Mesothelial cell of epicardium (in vitro differentiated cells): ENCODE measurements around the gene WHRN. TPM values are rescaled to one million over a fixed set of nuclear protein-coding genes. Genes with fewer than 3 reads are reported as not detected.

Source experiments
- DNase-seq, 2 experiments: peaks; one replicate each; pipeline ENCODE4 v3.0.0; 2021; ENCODE audit warnings: low spot score in 2 of 2; ENCODE audit not compliant: unreplicated experiment in 2 of 2
- H3K27ac Mint-ChIP-seq: 2 replicates; pipeline ENCODE4 v1.8.0; 2021; ENCODE audit warnings: mixed read lengths
- H3K27me3 Mint-ChIP-seq: 2 replicates; pipeline ENCODE4 v1.8.0; 2021; ENCODE audit warnings: low read depth, mixed read lengths
- H3K36me3 Mint-ChIP-seq: 2 replicates; pipeline ENCODE4 v1.8.0; 2021; ENCODE audit warnings: mixed read lengths
- H3K4me1 Mint-ChIP-seq: 2 replicates; pipeline ENCODE4 v1.8.0; 2021; ENCODE audit warnings: mixed read lengths
- H3K4me3 Mint-ChIP-seq: 2 replicates; pipeline ENCODE4 v1.8.0; 2021; ENCODE audit warnings: mild to moderate bottlenecking, moderate library complexity, mixed read lengths
- H3K9me3 Mint-ChIP-seq: 2 replicates; pipeline ENCODE4 v1.8.0; 2021; ENCODE audit warnings: mixed read lengths
- total RNA-seq: library from RNA; stranded (reverse); gene quantifications from 3 replicates; pipeline ENCODE4 v1.2.1, GENCODE V29; 2021
- TF ChIP-seq, protein P1 (sequence below): fragments of 200-600 bp; sonication (generic); IDR thresholded peaks from one replicate; pipeline ENCODE4 v1.5.0; 2021; ENCODE audit warnings: antibody characterized with exemption; ENCODE audit not compliant: unreplicated experiment

The WHRN gene
- total RNA-seq, 1 donor from 2014 or later, result 25.5 TPM

DNA sequence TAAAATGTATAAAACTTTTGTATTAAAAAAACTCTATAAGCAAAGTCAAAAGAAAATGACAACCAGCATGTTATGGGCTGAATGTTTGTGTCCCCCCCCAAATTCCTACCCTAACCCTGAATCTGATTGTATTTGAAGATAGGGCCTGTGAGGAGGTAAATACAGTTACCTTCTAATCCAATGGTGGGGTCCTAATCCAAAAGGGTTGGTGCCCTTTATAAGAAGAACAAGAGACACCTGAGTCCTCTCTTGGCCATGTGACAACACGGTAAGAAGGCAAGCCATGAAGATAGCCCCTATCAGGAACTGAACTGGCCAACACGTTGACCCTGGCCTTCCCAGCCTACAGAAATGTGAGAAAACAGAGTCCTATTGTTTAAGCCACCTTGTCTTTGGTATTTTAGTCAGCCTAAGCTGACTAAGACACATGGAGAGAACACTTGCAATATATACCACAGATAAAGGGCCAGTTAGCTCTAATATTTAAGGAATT lies 67.8 kb downstream of the WHRN start:
- DNase-seq, result no peak
- H3K9me3 Mint-ChIP-seq, result no peaks in the 10 kb centered on the region
- no peak overlapping the region for H3K27ac Mint-ChIP-seq

DNA sequence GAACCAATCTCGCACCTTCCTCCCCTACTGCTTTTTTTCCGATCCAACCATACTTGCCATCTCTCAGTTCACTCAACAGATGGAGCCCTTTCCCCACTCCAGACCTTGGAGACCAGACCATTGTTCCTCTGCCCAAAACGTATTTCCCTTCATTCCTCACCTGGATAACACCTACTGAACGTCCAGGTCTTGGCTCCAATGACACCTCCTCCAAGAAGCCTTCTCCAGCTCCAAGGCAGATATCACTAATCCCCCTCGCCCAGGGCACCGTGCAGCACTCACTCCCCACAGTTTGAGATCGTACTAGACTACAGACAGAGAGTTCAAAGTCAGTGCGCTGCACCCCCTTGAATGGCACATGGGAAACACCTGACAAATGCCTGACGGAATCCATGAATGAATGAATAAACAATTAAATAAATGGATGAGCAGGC lies 70.4 kb downstream of the WHRN start:
- DNase-seq, result no peak
- H3K4me1 Mint-ChIP-seq, result no peaks in the 10 kb centered on the region

More for the DNA sequence above, 67.8 kb downstream of the WHRN start:
- Mint-ChIP-seq H3K4me1 (no peaks in the 10 kb centered on the region), H3K4me3 (no peak overlapping the region), H3K36me3 (no peaks in the 10 kb centered on the region), H3K27me3 (no peaks in the 10 kb centered on the region)
- TF ChIP-seq, protein P1, sequence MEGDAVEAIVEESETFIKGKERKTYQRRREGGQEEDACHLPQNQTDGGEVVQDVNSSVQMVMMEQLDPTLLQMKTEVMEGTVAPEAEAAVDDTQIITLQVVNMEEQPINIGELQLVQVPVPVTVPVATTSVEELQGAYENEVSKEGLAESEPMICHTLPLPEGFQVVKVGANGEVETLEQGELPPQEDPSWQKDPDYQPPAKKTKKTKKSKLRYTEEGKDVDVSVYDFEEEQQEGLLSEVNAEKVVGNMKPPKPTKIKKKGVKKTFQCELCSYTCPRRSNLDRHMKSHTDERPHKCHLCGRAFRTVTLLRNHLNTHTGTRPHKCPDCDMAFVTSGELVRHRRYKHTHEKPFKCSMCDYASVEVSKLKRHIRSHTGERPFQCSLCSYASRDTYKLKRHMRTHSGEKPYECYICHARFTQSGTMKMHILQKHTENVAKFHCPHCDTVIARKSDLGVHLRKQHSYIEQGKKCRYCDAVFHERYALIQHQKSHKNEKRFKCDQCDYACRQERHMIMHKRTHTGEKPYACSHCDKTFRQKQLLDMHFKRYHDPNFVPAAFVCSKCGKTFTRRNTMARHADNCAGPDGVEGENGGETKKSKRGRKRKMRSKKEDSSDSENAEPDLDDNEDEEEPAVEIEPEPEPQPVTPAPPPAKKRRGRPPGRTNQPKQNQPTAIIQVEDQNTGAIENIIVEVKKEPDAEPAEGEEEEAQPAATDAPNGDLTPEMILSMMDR, result no peak

DNA sequence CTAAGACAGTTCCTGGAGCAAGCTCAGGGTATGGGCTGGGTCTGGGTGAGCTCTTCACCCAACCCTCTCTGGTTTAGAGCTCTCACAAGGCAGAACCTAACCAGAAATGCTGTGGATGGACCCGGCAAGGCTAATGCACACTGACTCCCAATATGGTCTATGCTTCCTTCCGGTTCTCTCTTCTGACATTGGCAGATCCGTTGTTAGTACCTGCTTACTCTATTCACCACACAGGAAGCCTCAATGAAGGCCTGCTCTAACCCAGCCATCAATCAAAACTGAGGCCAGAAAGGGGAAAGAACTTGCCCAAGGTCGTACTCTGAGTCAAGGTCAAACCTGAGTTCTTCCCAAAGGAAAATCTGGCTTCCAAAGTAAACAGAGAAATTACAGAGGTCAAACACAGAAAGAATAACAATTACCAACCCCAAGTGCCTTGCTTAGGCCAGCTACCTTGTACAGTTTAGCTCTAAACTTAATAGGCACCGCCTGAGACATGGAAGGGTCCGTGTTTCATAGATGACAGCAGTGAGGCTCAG lies 71.5 kb downstream of the WHRN start:
- Mint-ChIP-seq H3K27ac (no peak overlapping the region), H3K4me3 (no peak overlapping the region), H3K4me1 (no peaks in the 10 kb centered on the region), H3K9me3 (no peaks in the 10 kb centered on the region), H3K27me3 (no peaks in the 10 kb centered on the region), H3K36me3 (no peaks in the 10 kb centered on the region)
- DNase-seq, result no peak
- TF ChIP-seq, protein P1, result no peak

More for the DNA sequence above, 70.4 kb downstream of the WHRN start:
- H3K4me3 Mint-ChIP-seq, result no peak overlapping the region
- H3K27ac Mint-ChIP-seq, result no peak overlapping the region
- H3K36me3 Mint-ChIP-seq, result no peaks in the 10 kb centered on the region
- H3K9me3 Mint-ChIP-seq, result no peaks in the 10 kb centered on the region
- TF ChIP-seq, protein P1, result no peak
- H3K27me3 Mint-ChIP-seq, result no peaks in the 10 kb centered on the region

DNA sequence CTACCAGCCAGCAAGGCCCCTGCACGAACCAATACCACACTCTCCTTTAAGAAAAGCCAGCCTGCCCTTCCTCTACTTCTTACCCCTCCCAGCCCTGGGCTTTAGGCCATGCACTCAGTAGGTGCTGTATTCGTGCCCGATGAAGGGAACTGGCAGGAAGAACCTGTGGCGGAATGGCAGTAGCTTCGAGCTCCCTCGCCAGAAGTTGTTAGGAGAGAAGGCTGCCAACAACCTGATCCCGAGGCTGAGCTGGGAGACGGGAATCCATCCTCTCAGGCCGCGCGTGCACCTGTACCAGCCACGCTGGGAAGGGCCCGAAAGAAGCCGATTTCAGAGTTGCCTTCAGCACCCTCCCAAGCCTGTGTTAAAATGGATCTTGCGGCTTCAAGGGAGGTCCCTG lies 72.2 kb downstream of the WHRN start:
- H3K36me3 Mint-ChIP-seq, result no peaks in the 10 kb centered on the region

DNA sequence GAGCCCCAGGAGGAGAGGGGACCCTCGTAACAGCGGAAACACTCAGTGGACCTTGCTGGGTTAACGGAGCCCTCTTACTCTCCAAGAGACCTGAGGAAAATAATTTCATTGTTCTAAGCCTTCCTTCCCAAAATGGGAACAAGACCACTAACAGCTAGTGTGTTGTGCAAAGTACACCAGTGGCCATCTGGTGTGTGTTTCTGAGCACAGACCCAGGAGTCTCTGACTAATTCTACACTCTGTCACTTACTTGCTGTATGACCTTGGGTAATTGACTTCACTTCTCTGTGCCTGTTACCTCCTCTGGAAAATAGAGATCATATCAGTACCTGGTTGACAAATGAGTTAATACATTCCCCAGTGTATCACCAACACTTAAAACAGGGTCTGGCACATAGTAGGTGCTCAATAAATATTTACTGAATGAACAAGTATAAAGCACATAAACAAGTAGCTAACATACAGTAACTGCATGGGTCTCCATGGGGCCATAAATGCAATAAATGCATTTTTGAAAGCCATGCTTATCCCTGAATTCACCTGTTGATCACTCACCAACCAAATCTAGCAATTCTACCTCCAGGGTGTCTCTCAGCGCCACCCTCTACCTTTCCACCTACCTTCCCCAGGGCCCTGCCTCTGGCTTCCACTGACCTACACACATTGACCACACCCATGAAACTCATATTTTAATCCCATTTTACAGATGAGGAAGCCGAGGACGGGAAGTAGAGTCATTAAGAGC lies 72.8 kb downstream of the WHRN start:
- H3K9me3 Mint-ChIP-seq, result no peaks in the 10 kb centered on the region
- H3K27ac Mint-ChIP-seq, result no peak overlapping the region
- no peaks in the 10 kb centered on the region for H3K27me3 Mint-ChIP-seq
- H3K4me3 Mint-ChIP-seq, result no peak overlapping the region
- H3K36me3 Mint-ChIP-seq, result no peaks in the 10 kb centered on the region
- no peak for DNase-seq
- TF ChIP-seq, protein P1, result no peak
- no peaks in the 10 kb centered on the region for H3K4me1 Mint-ChIP-seq

More for the DNA sequence above, 72.2 kb downstream of the WHRN start:
- TF ChIP-seq, protein P1, result no peak
- H3K4me1 Mint-ChIP-seq, result no peaks in the 10 kb centered on the region
- H3K4me3 Mint-ChIP-seq, result no peak overlapping the region
- H3K27ac Mint-ChIP-seq, result no peak overlapping the region
- DNase-seq, result no peak
- H3K27me3 Mint-ChIP-seq, result no peaks in the 10 kb centered on the region
- H3K9me3 Mint-ChIP-seq, result no peaks in the 10 kb centered on the region
